Measurements from ENCODE around the gene TMCO1.

The TMCO1 gene

DNA sequence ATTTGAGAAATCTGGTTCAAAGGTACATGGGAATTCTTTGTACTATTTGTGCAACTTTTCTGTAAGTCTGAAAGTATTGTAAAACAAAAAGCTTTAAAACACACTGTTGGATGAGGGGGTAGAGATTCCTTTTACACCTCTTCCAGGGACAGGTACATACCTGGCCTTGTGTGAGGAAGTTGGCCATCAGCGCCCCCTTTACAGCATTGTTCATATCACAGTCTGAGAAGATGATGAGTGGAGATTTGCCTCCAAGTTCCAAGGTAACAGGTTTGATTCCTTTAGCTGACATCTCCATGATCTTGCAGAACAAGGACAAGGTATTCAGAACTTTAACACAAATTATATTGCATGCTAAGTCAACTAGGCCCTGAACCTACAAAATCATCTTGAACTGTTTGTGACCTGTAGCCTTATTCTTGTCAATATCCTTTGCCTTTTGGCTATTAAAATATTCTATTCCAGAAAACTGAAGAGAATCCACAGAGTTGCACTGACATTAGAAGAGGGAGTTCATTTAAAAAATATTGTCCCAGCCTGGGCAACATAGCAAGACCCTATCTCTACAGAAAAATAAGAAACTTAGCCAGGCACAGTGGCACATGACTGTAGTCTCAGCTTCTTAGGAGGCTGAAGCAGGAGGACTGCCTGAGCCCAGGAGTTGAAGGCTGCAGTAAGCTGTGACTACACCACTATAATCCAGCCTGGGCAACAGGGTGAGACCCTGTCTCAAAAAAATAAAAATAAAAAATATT lies 89.2 kb downstream of the TMCO1 start:
- TF ChIP-seq CTCF (IDR thresholded peaks at IDR 0.05; ENCODE audit: extremely low read depth, insufficient read depth, missing control alignments) = no peak
- in situ Hi-C loops (cut with MboI; ENCODE audit: low pct_unique_long_range_greater_than_20kb, low sequenced_read_pairs, unreplicated experiment) = no loop called here
- DNase-seq (ENCODE audit: low spot score) = no peak

GRCh38 chr1:165678509-165678908 lies 90.2 kb downstream of the TMCO1 start:
- no peak for DNase-seq (ENCODE audit: low spot score)
- no peak for TF ChIP-seq CTCF (IDR thresholded peaks at IDR 0.05; ENCODE audit: extremely low read depth, insufficient read depth, missing control alignments)
- in situ Hi-C loops (cut with MboI; ENCODE audit: low pct_unique_long_range_greater_than_20kb, low sequenced_read_pairs, unreplicated experiment) = no loop called here
